HG02642 (cell line): Measurements from ENCODE around the gene SGCD.
A peak's percentile ranks its signal among the peaks of the same experiment; 100 is the strongest.

Experiments
- ATAC-seq: cut with Tn5 transposase; IDR thresholded peaks from one replicate; pipeline ENCODE4 v1.9.1; 2021; ENCODE audit warnings: mild to moderate bottlenecking; ENCODE audit not compliant: unreplicated experiment, poor library complexity

Gene SGCD

DNA sequence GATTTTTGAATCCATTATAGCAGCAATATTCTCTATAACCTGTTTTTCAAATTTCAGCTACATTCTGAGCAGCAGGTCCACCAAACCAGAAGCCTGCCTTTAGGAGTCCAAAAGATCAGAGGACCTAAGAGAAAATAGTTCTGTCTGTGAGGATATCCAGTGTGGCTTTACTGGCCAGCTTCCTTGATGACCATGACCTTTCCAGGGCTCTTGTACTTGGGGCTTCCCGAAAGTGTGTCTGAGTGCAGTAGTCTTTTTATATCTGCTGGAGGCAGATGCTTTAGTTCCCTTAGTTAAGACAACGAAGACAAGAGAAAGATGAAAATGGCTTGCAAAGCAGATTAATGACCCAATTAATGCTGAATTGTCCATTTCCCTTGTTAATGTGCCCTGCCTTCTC, 72.4 kb downstream of the SGCD start:
- ATAC-seq = no peak

DNA sequence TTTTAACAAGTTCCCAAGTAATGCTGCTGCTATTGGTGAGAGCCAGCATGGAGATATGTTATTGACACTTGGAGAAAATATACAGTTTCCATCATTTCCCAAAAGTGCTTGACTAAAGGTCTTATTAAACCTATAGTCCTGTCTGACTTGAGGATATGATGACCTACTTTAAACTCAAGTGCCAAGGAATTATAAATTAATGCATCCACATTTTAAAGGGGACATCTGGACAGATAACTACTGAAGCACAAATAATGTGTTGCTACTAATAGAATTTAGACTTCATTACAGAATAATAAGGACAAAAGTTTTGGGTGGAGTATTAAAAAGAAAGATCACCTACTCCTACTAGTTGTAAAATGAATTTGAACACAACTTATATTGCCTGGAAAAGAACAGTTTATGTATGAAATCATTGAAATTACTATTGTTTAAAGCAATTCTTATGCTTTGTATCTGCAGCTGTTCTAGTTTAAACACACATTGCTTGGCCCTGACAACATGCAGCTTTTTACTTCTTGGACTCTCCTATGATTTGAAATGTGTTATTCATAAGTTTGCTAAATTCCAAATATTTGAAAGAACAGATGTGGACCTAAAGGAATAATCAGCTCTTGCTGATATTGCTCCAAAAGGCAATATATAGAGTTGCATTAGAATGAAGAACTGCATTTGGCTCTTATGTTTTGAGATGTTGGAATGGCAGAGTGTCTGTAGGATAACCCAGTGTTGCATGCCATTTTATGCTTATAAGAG, 73.4 kb downstream of the SGCD start:
- ATAC-seq = no peak

DNA sequence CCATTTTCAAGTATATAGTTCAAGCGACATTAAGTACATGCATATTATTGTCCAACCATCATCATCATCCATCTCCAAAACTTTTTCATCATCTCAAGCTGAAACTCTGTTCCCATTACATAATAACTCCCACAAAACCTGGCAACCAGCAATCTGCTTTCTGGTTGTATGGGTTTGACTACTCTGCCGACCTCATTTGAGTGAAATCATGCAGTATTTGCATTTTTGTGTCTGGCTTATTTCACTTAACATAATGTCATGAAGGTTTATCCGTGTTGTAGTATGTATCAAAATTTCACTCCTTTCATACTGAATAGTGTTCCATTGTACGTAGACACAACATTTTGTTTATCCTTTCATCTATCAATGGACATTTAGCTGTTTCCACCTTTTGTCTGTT, 74.8 kb downstream of the SGCD start:
- ATAC-seq = peak; percentile 2

DNA sequence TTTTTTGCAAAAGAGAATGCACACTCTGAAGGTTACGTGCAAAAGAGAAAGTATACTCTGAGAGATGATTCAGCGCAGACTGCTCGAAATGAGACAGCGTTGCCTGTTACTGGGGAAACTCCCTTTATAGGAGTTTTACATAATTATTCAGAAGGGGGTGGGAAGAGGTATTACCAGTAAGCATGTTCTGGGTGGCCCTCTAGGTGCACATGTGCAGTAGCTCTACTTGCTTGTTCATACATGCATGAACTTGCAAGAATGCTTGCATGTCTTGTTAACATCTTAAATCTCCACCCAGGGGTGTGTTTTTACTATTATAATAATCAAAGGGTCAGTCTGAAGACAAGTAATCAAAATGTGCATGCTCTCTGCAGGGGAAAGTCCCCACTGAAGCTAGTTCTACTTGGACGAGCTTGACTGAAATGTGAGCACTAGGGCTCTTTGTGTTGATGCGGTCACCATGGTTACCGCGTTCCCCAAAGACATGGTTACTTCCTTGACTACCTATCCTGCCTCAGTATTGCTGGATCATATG, 75.5 kb downstream of the SGCD start:
- ATAC-seq = peak; percentile 98

DNA sequence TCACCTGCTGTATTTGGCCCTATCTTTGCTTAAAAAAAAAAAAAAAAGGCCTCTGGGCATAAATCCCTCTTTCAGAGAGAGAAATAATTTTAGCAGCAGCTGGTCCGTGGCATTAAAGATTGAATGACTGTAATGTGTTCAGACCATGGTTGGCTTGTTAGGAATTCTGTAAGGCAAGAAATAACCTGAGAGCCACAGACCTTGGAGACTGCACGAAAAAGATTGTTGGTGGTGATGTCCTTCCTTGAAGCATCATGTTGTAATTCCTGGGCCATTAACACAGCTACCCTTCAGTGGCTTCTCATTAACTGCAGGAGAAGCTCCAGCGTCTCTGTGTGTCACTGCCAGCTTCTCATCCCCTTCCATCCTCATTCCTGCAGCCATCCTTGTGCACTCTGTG, 79.0 kb downstream of the SGCD start:
- ATAC-seq = no peak

DNA sequence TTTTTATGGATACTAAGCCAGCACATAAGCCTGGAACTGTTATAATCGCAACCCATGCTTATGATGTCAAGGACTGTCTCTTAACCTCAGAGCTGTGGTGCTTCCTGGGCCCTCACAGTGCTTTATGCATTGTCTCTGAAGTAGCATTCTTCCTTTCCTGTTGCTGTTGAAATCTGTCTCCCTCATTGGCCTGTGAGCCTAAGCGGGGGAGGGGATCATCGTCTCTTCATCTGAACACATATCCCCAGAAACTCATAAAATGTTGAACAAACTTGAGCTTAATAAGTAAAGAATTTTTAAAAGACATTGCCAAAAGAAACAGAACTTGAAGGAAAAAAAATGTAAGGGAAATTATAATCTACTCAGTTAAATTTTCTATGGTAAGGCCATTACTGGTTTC, 80.3 kb downstream of the SGCD start:
- no peak for ATAC-seq

DNA sequence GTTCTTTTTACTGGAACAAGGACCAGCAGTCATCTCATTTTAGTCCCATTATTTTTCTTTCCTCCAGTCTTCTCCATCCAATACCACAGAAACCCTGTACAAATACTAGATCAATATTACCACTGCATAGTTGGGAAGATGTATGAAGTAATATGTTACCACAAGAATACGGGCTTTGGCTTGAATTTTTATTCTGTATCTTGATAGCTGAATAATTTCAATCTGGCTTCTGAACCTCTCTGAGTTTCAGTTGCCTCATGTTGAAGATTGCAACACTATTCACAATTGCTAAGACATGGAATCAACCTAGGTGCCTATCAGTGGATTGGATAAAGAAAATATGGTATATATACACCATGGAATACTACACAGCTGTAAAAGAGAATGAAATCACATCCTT, 82.9 kb downstream of the SGCD start:
- ATAC-seq = no peak

DNA sequence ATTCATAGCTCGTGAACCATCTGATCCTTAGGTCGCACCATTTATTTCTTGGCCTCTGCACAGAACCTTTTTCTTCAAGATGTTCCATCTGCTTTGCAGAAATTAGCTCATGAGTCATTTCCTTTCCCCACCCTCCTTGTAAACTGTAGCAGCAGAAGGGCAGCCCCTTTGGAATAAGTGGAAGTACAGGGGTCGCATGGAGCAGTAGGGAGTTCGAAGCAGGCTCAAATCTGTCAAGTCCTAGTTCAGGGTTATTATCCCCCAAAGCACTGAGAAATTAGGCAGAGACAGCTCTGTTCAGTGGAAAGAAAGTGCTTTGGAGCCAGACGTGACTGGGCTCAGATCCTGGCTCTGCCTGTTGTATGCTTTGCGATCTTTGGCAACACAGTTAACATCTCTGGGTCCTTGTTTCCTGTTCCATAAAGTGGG, 84.2 kb downstream of the SGCD start:
- ATAC-seq = no peak

DNA sequence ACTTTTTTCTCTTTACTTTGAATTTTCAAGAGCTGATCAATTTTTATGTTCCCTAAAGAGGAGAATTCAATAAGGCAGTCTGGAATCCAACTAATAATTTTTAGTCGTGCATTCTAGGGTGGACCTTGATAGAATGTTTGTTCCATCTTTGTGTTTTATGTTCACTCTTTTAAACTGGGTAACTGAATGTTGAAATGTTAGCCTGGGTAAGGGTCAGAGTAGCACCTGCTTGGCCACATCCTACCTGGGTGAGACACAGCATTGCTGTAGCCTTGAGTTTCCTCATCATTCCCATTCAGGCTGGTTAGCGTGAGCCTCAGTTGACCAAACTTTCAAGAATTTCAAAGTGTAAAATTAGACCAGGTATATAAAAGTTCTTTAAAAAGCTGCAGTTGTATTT, 85.0 kb downstream of the SGCD start:
- ATAC-seq = no peak

DNA sequence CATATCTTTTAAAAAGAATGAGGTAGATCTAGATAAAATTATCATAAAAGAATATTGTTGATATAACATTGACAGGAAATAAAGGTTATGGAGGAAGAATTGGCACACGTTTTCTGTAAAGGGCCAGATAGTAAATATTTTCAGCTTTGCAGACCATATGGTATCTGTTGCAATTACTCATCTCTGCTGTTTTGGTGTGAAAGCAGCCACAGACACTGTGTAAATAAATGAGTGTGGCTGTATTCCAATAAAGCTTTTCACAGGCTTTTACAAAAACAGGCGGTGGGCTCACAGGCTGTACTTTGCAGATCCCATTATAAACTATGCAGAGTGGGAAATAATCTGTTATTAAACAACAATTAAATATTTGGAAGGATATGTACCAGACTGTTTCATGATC, 87.4 kb downstream of the SGCD start:
- no peak for ATAC-seq

DNA sequence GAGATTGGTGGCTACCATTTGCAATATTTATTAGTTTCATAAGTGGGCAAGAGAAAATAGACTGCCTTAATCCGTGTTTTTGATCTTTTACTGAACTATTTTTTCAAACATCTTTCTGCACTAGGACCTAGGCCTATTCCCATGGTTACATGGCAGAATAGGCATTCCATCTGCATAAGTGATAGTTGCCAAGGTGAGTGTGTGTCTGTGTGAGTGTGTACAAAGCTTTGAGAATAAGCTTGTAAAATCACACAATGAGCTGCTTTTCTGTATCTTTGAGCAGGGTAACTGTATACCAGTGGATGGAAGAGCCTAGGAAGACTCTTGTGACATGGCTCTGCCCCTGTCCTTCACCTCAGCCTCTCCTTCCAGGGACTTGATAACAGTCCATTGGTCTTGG, 92.7 kb downstream of the SGCD start:
- no peak for ATAC-seq

DNA sequence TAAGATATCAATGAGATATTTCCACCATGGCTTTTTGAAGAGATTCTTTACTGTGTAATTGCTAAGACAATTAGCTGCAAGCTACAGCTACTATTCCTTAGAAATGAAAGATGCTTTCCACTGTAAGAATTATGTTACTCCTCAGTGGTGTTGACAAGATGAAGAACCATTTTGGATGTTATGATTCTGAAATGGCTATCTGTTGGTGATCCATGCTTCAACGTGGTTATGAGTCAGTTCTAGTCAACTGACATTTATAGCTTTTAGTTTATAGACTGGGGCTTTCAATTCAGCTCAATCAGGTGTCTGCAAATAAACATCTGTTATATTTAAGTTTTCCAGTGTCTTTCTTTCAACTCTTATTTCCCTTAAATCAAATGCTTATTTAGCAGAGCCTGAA, 93.7 kb downstream of the SGCD start:
- ATAC-seq = no peak

DNA sequence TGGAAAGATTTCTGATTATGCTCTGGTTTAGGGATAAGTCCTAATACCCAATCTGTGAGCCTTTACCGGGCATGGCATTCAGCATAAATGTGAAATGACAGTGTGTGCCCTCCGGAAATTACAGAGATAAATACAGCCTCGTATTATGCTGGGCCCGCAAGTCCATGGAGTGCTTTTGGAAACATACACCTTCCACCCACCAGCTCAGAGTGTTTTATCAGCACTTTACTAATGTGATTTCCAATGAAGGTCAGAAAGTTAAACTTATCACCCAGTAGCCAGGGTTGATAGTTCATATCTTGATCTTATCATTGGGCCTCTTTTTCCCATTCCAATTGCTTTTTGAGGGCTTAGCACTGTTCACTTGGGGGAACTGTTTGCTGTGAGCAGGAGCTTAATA, 94.8 kb downstream of the SGCD start:
- no peak for ATAC-seq

DNA sequence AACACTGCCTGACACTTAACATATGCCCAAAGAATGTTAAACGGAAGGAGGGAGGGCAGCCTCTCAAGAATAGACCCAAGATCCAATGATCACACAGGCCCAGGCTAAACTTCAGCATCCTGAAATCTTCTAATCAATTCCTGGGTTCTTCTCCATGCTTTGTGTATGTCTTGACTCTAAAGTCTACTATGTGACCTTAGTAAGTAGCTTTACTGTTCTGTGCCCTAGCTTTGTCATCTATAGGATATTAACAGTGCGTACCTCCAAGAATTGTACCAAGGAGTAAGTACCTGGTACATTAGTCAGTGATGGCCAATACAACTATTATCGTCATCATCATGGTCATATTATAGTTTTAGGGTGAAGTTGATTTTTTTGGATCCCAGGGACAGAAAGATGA, 96.6 kb downstream of the SGCD start:
- ATAC-seq = no peak

DNA sequence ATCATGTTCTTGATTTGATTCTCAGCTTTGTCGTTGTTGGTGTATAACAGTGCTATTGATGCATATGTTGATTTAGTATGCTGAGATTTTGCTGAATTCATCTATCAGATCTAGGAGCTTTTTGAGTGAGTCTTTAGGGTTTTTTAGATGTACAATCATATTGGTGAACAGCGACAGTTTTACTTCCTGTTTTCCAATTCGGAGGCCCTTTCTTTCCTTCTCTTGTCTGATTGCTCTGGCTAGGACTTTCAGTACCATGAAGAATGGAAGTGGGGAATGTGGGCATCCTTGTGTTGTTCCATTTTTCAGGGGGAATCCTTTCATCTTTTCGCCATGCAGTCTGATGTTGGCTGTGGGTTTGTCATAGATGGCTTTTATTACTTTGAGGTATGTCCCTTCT, 100.4 kb downstream of the SGCD start:
- no peak for ATAC-seq

DNA sequence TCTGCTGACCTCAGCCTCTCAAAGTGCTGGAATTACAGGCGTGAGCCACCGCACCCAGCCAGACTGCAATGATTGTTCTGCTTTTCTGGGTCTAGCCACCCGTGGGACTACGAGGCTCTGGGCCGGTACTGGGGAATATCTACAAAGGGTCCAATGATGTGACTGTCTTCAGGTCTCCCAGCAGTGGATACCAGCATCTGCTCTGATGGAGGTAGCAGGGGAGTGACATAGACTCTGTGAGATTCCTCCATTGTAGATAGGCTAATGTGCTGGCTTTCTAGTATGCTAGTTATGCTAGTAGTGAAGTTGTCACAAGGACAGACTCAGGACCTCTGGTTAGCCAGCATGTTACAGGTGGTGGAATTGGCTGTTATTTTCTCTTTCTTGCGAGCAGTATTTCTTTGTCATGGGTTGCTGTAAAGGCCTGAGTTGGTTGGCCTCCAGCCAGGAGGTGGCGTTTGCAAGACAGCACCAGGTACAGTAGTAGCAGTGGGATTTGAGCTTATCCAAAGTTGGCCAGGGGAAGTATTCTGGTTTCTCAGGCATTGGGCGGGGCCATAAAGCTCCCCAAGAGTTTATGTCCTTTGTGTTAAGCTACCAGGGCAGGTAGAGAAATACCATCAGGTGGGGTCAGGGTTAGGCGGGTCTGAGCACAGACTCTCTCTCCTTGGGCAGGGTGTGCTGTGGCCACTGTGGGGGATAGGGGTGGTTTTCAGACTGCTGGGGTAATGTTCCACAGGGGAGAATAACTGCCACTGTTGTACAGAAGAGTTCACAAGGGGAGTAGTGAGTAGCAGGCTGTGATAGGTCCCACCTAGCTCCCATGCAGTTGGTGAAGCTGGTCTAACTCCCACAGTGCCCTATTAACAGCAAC, 105.2 kb downstream of the SGCD start:
- ATAC-seq = no peak

DNA sequence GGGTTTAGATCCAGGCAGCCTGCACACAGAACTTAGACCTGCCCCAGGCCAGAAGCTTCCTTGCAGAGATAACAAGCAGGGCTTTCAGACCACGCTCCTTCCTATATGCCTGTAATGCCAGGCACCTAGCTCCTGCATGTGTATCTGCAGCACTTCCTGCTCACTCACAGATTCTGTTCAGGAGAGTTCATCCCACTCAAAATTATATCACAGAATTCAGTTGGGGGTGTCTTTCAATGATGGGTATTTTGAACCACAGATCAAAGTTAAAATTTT, 105.8 kb downstream of the SGCD start:
- ATAC-seq = no peak

DNA sequence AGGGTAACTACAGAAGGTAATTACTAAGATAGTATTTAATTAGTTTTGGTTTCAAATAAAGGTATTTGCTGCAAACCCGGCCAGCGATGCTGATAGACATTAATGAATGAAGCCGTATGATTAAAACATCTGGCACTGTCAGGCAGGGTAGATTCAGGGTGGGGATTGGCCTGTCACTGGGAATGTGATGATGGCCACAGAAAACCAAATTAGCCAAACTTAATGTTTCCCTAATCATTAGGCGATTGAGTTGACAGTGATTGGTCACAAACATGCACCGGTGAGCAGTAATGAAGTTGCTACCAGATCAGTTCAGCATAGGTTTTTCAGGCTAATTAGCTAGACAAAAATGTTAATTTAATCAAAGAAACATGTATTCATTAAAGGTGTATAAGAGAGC, 107.5 kb downstream of the SGCD start:
- no peak for ATAC-seq

DNA sequence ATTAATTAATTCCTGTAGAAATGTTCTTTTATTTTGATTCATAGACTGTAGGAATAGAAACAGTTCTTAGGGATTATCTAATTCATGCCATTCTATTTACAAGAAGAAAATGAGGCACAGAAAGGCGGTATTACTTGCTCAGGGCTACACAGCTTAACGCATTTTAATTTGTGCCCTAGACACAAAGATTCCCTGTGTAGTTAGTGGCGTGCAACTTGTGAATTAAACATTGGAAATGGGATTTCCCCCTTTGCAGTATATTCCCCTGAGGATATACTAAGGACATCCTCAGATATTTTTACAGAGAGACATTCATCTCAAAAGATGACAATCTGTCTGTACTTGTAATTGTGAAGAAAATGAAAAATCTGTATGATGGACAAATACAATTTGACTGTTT, 108.1 kb downstream of the SGCD start:
- ATAC-seq = no peak

DNA sequence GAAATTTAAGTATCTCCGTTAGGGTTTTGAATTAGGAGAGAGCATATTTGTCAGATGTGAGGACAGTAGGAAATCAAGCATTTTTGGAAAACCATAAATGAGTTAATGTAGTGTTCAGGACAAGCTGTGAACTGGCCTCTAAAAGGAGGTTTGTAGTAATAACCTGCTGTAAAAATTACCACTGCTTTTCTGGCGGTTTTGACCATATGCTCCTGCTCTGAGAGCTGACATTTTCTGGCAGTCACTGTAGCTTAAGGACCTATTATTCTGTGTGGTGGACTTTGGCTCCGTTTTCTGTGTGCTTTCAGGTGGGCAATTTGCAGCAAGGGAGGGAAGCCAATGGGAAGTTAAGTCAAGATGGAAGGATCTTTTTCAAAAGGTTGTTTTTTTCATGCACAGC, 111.1 kb downstream of the SGCD start:
- ATAC-seq = no peak

DNA sequence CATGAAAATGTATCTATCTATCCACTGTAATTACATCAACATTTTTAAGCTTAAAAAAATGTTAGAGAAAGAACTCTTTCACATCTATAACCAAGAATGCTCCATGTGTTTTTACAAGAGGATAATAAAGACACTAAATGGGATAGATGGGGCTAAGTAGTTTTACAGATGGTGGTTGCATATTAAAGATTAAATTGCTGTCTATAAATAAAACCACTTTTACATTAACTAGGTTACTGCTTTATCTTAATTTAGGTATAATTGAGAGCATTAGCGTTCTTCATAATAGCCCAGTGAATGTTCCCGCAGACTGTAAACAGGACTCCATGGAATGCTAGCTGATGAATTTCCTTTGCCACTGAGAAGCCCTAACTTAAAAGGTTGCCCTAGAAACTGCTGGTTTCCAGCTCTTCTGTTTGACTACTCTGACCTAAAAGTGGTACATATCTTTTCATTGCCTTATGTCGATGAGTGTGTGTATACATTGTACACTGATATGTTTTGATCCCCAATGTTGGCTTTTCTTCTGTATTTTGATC, 117.9 kb downstream of the SGCD start:
- ATAC-seq = no peak

DNA sequence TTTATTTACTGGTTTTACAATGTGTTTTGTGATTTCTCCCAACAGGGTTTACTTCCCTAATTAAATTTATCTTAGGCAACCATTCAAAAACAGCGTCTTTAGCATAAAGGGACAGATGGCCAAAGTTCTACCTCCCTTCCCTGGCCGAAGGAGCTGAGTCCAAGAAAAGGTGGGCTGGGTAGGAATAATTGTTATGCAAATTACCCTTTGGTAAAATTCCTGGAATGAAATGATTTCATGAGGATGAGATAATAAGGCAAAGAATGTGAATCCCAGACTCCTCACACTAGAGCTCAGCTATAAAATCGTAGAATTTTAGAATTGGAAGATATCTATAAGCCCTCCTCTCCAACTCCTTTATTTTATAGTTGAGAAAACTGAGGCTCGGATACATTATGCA, 119.6 kb downstream of the SGCD start:
- no peak for ATAC-seq
